HEK293 (cell line): Measurements from ENCODE around the gene WNT11.

Source experiments
- CTCF ChIA-PET: fragments of 350-600 bp; formaldehyde crosslinking; extraction: SDS; loops from one replicate; lab custom pipeline; 2021; ENCODE audit warnings: antibody characterized with exemption; lab: Yijun Ruan, JAX
- POLR2A ChIA-PET: fragments of 300-600 bp; formaldehyde crosslinking; extraction: SDS; loops from one replicate; lab custom pipeline; 2020; ENCODE audit warnings: antibody characterized with exemption, inconsistent platforms; lab: Yijun Ruan, JAX
- H3K27ac ChIP-seq: fragments of 200-500 bp; sonication (Bioruptor generic); 2 replicates; pipeline ENCODE4 v1.5.1; 2014; ENCODE audit warnings: low read depth, low read length, control low read depth, inconsistent platforms; ENCODE audit errors: extremely low read depth
- H3K36me3 ChIP-seq, 2 experiments: fragments of 200-500 bp in 1 of 2; sonication (Bioruptor generic) in 1 of 2; 1 replicate in 1 of 2; 2 replicates in 1 of 2; pipeline ENCODE4 v1.5.1; 2014 to 2017; ENCODE audit warnings: inconsistent platforms in 2 of 2, low read length in 2 of 2; ENCODE audit not compliant: control insufficient read depth in 2 of 2, insufficient read depth in 1 of 2
- H3K4me1 ChIP-seq: fragments of 200-500 bp; sonication (Bioruptor generic); 2 replicates; pipeline ENCODE4 v1.5.1; 2014; ENCODE audit warnings: mild to moderate bottlenecking, low read length, inconsistent platforms; ENCODE audit not compliant: control insufficient read depth, insufficient read depth
- H3K4me3 ChIP-seq: 2 replicates; pipeline ENCODE4 v1.5.1; 2011; ENCODE audit warnings: low read depth, mild to moderate bottlenecking, control low read depth, low read length, moderate library complexity
- H3K9me3 ChIP-seq: fragments of 200-500 bp; sonication (Bioruptor generic); 2 replicates; pipeline ENCODE4 v1.5.1; 2014; ENCODE audit warnings: low read depth, low read length, inconsistent platforms; ENCODE audit not compliant: control insufficient read depth, insufficient read depth
- EGR2 ChIP-seq: fragments of 450-650 bp; formaldehyde crosslinking; IDR thresholded peaks from 2 replicates; pipeline ENCODE4 v1.5.1; 2016; ENCODE audit warnings: low read depth, missing biosample characterization, missing genetic modification characterization
- IKZF3 ChIP-seq: fragments of 450-650 bp; IDR thresholded peaks from 2 replicates; pipeline ENCODE4 v1.5.0; 2018; ENCODE audit warnings: missing biosample characterization, mild to moderate bottlenecking, missing genetic modification characterization, moderate library complexity
- PRDM4 ChIP-seq: fragments of 450-650 bp; formaldehyde crosslinking; IDR thresholded peaks from 2 replicates; pipeline ENCODE4 v1.5.1; 2017; ENCODE audit warnings: missing biosample characterization, missing genetic modification characterization
- PRDM6 ChIP-seq: fragments of 450-650 bp; formaldehyde crosslinking; IDR thresholded peaks from 2 replicates; pipeline ENCODE4 v1.5.1; 2017; ENCODE audit warnings: missing biosample characterization, missing genetic modification characterization
- TRIM28 ChIP-seq: IDR thresholded peaks from 2 replicates; pipeline ENCODE4 v1.6.1; 2011; ENCODE audit warnings: low read length, control low read depth, borderline replicate concordance
- ZBTB20 ChIP-seq: fragments of 450-650 bp; formaldehyde crosslinking; IDR thresholded peaks from 2 replicates; pipeline ENCODE4 v1.5.1; 2016; ENCODE audit warnings: missing biosample characterization, missing genetic modification characterization
- ZNF10 ChIP-seq: fragments of 450-650 bp; formaldehyde crosslinking; IDR thresholded peaks from 2 replicates; pipeline ENCODE4 v1.5.1; 2017; ENCODE audit warnings: missing biosample characterization, missing genetic modification characterization
- ZNF132 ChIP-seq: fragments of 450-650 bp; formaldehyde crosslinking; IDR thresholded peaks from 2 replicates; pipeline ENCODE4 v1.5.1; 2017; ENCODE audit warnings: missing biosample characterization, missing genetic modification characterization, borderline replicate concordance
- ZNF146 ChIP-seq: fragments of 450-650 bp; formaldehyde crosslinking; IDR thresholded peaks from 2 replicates; pipeline ENCODE4 v1.5.1; 2016; ENCODE audit warnings: missing biosample characterization, missing genetic modification characterization
- ZNF155 ChIP-seq: fragments of 450-650 bp; formaldehyde crosslinking; IDR thresholded peaks from 2 replicates; pipeline ENCODE4 v1.5.1; 2016; ENCODE audit warnings: missing biosample characterization, missing genetic modification characterization
- ZNF157 ChIP-seq: fragments of 450-650 bp; formaldehyde crosslinking; IDR thresholded peaks from 2 replicates; pipeline ENCODE4 v1.5.1; 2016; ENCODE audit warnings: missing biosample characterization, missing genetic modification characterization
- ZNF214 ChIP-seq: fragments of 450-650 bp; formaldehyde crosslinking; IDR thresholded peaks from 2 replicates; pipeline ENCODE4 v1.5.1; 2017; ENCODE audit warnings: missing biosample characterization, mild to moderate bottlenecking, missing genetic modification characterization, borderline replicate concordance
- ZNF280D ChIP-seq: fragments of 450-650 bp; formaldehyde crosslinking; IDR thresholded peaks from 2 replicates; pipeline ENCODE4 v1.5.1; 2016; ENCODE audit warnings: missing biosample characterization, missing genetic modification characterization
- ZNF394 ChIP-seq: fragments of 450-650 bp; formaldehyde crosslinking; IDR thresholded peaks from 2 replicates; pipeline ENCODE4 v1.5.1; 2016; ENCODE audit warnings: missing biosample characterization, missing genetic modification characterization, mild to moderate bottlenecking, moderate library complexity, borderline replicate concordance
- ZNF404 ChIP-seq: fragments of 450-650 bp; formaldehyde crosslinking; IDR thresholded peaks from 2 replicates; pipeline ENCODE4 v1.5.1; 2017; ENCODE audit warnings: missing biosample characterization, missing genetic modification characterization
- ZNF530 ChIP-seq: fragments of 450-650 bp; formaldehyde crosslinking; IDR thresholded peaks from 2 replicates; pipeline ENCODE4 v1.5.1; 2016; ENCODE audit warnings: low read depth, missing biosample characterization, missing genetic modification characterization
- ZNF555 ChIP-seq: fragments of 450-650 bp; formaldehyde crosslinking; conservative IDR thresholded peaks from 2 replicates; pipeline ENCODE4 v1.5.1; 2017; ENCODE audit warnings: missing biosample characterization, mild to moderate bottlenecking, missing genetic modification characterization, inconsistent platforms
- ZNF571 ChIP-seq: fragments of 450-650 bp; formaldehyde crosslinking; IDR thresholded peaks from 2 replicates; pipeline ENCODE4 v1.5.0; 2017; ENCODE audit warnings: missing biosample characterization, missing genetic modification characterization
- ZNF621 ChIP-seq: fragments of 450-650 bp; formaldehyde crosslinking; IDR thresholded peaks from 2 replicates; pipeline ENCODE4 v1.5.1; 2017; ENCODE audit warnings: missing biosample characterization, missing genetic modification characterization
- ZNF677 ChIP-seq: fragments of 450-650 bp; IDR thresholded peaks from 2 replicates; pipeline ENCODE4 v1.5.0; 2018; ENCODE audit warnings: missing biosample characterization, mild to moderate bottlenecking, missing genetic modification characterization, moderate library complexity
- ZSCAN16 ChIP-seq: fragments of 450-650 bp; formaldehyde crosslinking; IDR thresholded peaks from 2 replicates; pipeline ENCODE4 v1.5.1; 2016; ENCODE audit warnings: missing biosample characterization, missing genetic modification characterization
- ZSCAN30 ChIP-seq: fragments of 450-650 bp; IDR thresholded peaks from 2 replicates; pipeline ENCODE4 v1.5.1; 2018; ENCODE audit warnings: missing biosample characterization, mild to moderate bottlenecking, missing genetic modification characterization, moderate library complexity

The WNT11 gene

GRCh38 chr11:76221365-76221764, 15.1 kb upstream of the WNT11 start:
- Histone ChIP-seq H3K9me3 (no peaks in the 10 kb centered on the region), H3K36me3 (no peaks in the 10 kb centered on the region), H3K27ac (no peak overlapping the region), H3K4me1 (no peaks in the 10 kb centered on the region), H3K4me3 (no peak overlapping the region)
- ChIA-PET POLR2A (no interaction called here), CTCF (interaction anchor here (0.8 kb wide), 1 partner anchor 14 kb away, joined by 3 read pairs; no protein-coding TSS in a partner anchor)
- TF ChIP-seq ZNF146 (peak; percentile 78), ZNF132 (tag by site-specific recombination) (no peak), ZNF10 (tag by site-specific recombination) (no peak), ZNF404 (tag by site-specific recombination) (no peak)

GRCh38 chr11:76219243-76219642, 12.9 kb upstream of the WNT11 start:
- H3K27ac ChIP-seq, result no peak overlapping the region
- TF ChIP-seq ZSCAN16 (tag by site-specific recombination), result no peak
- no peak for TF ChIP-seq ZSCAN30 (tag by site-specific recombination)
- no peak for TF ChIP-seq PRDM6 (tag by site-specific recombination)
- TF ChIP-seq IKZF3 (tag by site-specific recombination), result no peak
- TF ChIP-seq TRIM28, result no peak
- TF ChIP-seq EGR2 (tag by site-specific recombination), result no peak
- TF ChIP-seq ZBTB20, result no peak
- TF ChIP-seq ZNF677 (tag by site-specific recombination), result no peak
- no peak for TF ChIP-seq ZNF555
- TF ChIP-seq PRDM4, result no peak
- TF ChIP-seq ZNF621 (tag by site-specific recombination), result no peak
- TF ChIP-seq ZNF394 (tag by site-specific recombination), result no peak
- TF ChIP-seq ZNF530 (tag by site-specific recombination), result no peak
- no peak for TF ChIP-seq ZNF404 (tag by site-specific recombination)
- no peak for TF ChIP-seq ZNF214 (tag by site-specific recombination)
- no peak for TF ChIP-seq ZNF157
- no peak for TF ChIP-seq ZNF571 (tag by site-specific recombination)
- TF ChIP-seq ZNF280D (tag by site-specific recombination), result no peak
- no peak for TF ChIP-seq ZNF155 (tag by site-specific recombination)
- H3K4me1 ChIP-seq, result no peaks in the 10 kb centered on the region
- ChIA-PET CTCF (interaction anchor here (0.6 to 3.4 kb wide), 3 partner anchors 9 to 14 kb away, joined by 3 to 20 read pairs (median 12); no protein-coding TSS in a partner anchor), POLR2A (interaction anchor here (0.6 to 1.2 kb wide), 2 partner anchors 9 to 393 kb away, joined by 4 to 6 read pairs; no protein-coding TSS in a partner anchor)
- no peaks in the 10 kb centered on the region for H3K9me3 ChIP-seq
- H3K36me3 ChIP-seq, result no peaks in the 10 kb centered on the region
- no peak overlapping the region for H3K4me3 ChIP-seq
